Measurements from ENCODE around the gene USP13.

DNA sequence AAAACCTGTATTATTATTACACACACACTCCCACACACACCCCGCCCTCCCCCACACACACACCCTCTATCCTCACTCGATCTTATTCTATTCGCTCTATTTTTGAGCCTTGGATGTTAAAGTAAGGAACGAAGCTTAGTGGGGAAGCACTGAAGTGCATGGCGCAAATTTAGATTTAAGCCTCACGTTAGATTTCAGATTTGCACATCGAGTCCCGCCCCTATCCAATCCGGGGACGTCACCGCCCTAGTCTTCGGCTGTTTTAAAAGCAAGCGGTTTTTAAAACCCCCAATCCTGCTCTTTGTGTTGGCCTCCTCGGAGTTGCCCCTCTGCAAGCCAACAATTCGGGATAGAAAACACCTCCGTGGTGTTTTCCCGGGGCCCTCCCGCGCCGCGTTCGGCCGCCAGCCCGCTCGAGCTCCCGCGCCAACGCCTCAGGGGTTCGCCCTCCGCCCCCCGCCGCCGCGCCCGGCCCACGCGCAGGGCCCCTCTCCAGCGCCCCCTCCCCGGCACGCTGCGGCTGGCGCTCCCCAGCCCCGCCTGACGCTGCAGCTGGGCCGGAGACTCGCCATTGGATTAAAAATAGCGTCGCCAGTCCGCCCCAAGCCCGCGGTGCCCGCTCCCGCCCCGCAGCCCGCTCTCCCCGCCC, at the start of gene USP13:
- 0 out of 2 replicates have a peak, but pooled peaks have one; percentile 23 for TF ChIP-seq SIN3A (IDR thresholded peaks at IDR 0.05; ENCODE audit: low read depth)
- TF ChIP-seq, protein P1, sequence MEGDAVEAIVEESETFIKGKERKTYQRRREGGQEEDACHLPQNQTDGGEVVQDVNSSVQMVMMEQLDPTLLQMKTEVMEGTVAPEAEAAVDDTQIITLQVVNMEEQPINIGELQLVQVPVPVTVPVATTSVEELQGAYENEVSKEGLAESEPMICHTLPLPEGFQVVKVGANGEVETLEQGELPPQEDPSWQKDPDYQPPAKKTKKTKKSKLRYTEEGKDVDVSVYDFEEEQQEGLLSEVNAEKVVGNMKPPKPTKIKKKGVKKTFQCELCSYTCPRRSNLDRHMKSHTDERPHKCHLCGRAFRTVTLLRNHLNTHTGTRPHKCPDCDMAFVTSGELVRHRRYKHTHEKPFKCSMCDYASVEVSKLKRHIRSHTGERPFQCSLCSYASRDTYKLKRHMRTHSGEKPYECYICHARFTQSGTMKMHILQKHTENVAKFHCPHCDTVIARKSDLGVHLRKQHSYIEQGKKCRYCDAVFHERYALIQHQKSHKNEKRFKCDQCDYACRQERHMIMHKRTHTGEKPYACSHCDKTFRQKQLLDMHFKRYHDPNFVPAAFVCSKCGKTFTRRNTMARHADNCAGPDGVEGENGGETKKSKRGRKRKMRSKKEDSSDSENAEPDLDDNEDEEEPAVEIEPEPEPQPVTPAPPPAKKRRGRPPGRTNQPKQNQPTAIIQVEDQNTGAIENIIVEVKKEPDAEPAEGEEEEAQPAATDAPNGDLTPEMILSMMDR (IDR thresholded peaks at IDR 0.05 in 2 of 3, conservative IDR thresholded peaks at IDR 0.05 in 1 of 3; ENCODE audit: borderline replicate concordance in 1 of 3, insufficient read depth in 1 of 3, low read depth in 2 of 3, low read length in 2 of 3): no peak
- TF ChIP-seq EZH2 (IDR thresholded peaks at IDR 0.05): no peak
- peak; percentile 37 for TF ChIP-seq POLR2A (IDR thresholded peaks at IDR 0.05; ENCODE audit: borderline replicate concordance, extremely low read depth, insufficient read depth, insufficient read length)
- no peak for TF ChIP-seq RAD21 (IDR thresholded peaks at IDR 0.05; ENCODE audit: low read depth)
- TF ChIP-seq TCF7L2 (IDR thresholded peaks at IDR 0.05; ENCODE audit: borderline replicate concordance, extremely low read depth, insufficient read depth, insufficient read length): no peak
- TF ChIP-seq, protein P2, sequence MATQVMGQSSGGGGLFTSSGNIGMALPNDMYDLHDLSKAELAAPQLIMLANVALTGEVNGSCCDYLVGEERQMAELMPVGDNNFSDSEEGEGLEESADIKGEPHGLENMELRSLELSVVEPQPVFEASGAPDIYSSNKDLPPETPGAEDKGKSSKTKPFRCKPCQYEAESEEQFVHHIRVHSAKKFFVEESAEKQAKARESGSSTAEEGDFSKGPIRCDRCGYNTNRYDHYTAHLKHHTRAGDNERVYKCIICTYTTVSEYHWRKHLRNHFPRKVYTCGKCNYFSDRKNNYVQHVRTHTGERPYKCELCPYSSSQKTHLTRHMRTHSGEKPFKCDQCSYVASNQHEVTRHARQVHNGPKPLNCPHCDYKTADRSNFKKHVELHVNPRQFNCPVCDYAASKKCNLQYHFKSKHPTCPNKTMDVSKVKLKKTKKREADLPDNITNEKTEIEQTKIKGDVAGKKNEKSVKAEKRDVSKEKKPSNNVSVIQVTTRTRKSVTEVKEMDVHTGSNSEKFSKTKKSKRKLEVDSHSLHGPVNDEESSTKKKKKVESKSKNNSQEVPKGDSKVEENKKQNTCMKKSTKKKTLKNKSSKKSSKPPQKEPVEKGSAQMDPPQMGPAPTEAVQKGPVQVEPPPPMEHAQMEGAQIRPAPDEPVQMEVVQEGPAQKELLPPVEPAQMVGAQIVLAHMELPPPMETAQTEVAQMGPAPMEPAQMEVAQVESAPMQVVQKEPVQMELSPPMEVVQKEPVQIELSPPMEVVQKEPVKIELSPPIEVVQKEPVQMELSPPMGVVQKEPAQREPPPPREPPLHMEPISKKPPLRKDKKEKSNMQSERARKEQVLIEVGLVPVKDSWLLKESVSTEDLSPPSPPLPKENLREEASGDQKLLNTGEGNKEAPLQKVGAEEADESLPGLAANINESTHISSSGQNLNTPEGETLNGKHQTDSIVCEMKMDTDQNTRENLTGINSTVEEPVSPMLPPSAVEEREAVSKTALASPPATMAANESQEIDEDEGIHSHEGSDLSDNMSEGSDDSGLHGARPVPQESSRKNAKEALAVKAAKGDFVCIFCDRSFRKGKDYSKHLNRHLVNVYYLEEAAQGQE (IDR thresholded peaks at IDR 0.05; ENCODE audit: low read depth): no peak
- TF ChIP-seq CBX3 (IDR thresholded peaks at IDR 0.05; ENCODE audit: low read depth): peak; percentile 39; the same call in 1 of the 2 replicates
- TF ChIP-seq, protein P3, sequence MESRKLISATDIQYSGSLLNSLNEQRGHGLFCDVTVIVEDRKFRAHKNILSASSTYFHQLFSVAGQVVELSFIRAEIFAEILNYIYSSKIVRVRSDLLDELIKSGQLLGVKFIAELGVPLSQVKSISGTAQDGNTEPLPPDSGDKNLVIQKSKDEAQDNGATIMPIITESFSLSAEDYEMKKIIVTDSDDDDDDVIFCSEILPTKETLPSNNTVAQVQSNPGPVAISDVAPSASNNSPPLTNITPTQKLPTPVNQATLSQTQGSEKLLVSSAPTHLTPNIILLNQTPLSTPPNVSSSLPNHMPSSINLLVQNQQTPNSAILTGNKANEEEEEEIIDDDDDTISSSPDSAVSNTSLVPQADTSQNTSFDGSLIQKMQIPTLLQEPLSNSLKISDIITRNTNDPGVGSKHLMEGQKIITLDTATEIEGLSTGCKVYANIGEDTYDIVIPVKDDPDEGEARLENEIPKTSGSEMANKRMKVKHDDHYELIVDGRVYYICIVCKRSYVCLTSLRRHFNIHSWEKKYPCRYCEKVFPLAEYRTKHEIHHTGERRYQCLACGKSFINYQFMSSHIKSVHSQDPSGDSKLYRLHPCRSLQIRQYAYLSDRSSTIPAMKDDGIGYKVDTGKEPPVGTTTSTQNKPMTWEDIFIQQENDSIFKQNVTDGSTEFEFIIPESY (IDR thresholded peaks at IDR 0.05; ENCODE audit: extremely low read depth, insufficient replicate concordance, low read length): no peak
- TF ChIP-seq SP1 (IDR thresholded peaks at IDR 0.05; ENCODE audit: low read depth): no peak

All from HCT116 (cell line).